NOMO-1 treated with DMSO at 0.1 percent for 48 hours (cell line): ENCODE results near the gene ZNF248.
A peak's percentile ranks its signal among the peaks of the same experiment; 100 is the strongest.

Source experiments
- DNase-seq: peaks from one replicate; lab custom pipeline; 2025; ENCODE audit not compliant: unreplicated experiment; lab: John Stamatoyannopoulos, UW

The ZNF248 gene

DNA sequence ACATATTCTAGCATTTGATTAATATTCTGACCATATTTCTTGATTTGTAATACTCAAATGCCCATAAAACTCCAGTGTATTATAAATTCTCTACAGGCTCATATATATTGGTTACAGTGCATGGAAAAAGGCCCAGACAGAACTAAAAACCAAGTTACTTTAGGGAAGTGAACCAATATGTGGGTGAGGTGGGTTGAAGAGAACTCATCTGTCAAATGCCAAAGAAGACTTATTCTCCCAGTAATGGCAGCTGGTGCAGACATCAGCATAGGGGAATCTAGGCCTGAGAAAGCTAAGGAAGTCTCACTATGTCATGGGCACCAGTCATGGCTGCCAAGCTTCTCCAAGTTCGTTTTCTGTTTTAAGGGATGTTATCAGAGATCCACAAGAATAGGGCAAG, 30.6 kb downstream of the ZNF248 start:
- DNase-seq = no peak

DNA sequence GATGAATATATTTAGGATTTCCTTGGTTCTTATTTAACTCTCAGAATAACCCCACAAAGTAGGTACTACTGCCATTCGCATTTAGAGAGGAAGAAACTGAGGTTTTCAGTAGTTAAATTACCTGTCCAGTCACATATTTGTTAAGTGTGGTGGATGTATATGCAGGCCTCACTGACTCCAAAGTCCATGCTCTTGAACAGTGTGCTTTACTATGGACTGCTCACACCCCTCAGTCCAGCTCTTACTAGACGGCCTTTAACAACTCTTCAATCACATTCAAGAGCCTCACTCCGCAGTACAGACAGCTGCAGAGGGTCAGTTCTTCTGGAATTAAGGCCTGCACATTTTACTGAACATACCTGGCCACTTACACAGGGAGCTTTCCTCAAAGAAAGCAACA, 36.2 kb downstream of the ZNF248 start:
- no peak for DNase-seq

GRCh38 chr10:37819797-37820196, 37.6 kb downstream of the ZNF248 start:
- DNase-seq = no peak

GRCh38 chr10:37816290-37816689, 41.1 kb downstream of the ZNF248 start:
- no peak for DNase-seq

- no peak for DNase-seq
These were observed 43.6 kb downstream of the ZNF248 start for GRCh38 chr10:37813763-37814162.

DNA sequence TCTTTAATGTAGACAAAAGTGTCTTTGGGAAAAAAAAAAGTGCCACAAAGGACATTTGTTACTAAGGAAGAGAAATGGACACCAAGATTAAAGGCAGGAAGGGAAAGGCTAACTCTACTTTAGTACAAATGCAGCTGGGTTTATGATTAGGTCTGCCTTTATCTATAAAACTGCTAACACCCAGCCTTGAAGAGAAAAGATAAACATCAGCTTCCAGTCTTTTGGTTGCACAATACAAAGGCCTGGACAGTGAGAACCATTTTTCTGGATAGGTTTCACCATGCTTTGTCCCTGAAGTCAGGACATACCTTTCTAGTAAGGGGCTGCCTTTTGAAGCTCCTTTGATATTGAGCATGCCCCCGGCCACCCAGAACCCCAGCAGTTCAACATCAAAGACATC, 45.1 kb downstream of the ZNF248 start:
- DNase-seq = no peak

DNA sequence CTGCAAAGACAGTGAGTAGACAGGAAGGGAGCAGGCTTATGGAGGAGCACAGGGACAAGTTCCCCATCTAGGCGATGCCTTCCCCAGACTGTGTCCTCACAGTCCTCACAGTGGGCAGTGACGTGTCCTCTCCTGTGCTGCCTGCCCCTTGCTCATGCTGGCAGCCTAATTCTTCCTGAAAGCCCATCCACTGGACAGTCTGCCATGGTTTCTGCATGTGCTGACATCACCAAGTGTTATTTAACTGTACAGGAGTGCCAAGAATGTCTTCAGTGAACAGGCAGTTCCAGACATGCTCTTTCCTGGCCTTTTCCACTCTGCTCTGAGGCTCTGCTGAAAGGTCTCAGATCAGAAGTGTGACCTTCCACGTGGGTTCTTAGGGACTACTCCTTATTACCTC, 54.1 kb downstream of the ZNF248 start:
- no peak for DNase-seq

DNA sequence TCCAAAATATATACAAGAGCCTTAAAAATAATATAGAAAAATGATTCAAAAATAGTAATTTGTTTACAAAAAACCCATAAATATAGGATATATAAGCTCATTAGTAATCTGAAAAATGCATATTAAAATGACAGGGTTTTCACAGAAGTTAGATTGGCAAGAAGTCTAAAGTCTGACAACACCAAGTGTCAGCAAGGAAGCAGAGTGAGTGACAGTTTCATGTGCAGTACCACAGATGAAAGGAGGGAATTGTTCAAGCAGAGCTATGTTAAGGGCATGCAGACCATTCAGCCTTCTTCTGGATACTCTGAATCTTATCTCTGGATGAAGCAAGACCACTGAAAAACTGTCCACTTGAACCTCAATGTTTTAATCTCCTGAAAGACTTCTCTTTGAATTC, 55.9 kb downstream of the ZNF248 start:
- DNase-seq = no peak

DNA sequence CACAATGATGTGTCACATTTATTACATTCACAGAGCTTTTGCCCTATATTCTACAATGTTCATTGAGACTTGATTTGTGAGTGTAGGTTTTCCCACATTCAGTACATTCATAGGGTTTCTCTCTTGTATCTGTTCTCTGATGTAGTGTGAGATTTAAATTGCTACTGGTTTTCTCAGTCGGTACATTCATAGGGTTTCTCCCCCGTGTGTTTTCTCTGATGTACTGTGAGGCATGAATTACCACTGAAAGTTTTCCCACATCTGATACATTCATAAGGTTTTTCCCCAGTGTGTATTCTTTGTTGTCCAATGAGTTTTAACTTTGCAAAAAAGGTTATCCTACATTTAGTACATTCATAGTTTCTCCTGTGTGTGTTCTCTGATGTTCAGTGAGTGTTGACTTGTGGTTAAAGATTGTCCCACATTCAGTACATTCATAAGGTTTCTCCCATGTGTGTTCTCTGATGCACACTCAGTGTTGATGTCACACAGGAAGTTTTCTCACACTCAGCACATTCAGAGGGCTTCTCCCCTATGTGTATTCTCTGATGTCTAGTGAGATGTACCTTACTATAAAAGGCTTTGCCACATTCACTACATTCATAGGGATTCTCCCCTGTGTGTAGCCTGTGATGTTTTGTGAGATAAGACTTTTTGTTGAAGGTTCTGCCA, 63.0 kb downstream of the ZNF248 start:
- DNase-seq = no peak

DNA sequence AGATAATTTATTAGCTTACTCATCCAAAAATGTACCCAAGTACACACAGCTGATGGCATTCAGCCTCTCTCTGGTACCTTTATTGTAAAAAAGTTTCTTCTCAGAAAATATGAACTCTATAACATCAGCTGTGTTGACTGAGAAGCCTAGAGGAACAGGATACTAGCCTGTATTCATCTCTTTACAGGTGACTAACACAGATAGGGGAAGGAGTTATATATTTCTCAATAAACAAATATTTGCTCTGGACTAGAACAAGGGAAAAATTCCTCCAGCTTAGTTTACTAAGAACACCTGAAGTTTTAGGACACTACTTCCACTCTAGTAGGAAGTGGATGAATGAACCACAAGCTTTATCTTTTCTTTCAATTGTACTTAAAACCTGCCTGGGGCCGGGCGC, 67.8 kb downstream of the ZNF248 start:
- no peak for DNase-seq

DNA sequence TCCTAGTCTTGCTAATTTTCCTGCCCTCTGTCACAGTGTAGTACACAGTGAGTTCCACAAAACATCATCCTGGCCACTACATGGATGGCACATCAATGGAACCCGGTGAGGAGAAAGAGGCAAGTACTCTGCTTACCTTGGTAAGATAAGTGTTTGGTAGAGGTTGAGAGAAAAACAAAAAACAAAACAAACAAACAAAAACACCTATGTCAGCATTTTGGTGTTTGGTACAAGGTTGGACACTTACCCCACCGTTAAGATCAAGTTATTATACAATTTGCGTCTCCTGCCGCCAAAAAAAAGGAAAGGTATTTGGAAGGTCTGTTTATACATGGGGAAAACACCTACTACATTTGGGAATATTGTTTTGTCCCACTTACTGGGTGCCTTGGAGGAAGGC, 72.7 kb downstream of the ZNF248 start:
- DNase-seq = no peak

DNA sequence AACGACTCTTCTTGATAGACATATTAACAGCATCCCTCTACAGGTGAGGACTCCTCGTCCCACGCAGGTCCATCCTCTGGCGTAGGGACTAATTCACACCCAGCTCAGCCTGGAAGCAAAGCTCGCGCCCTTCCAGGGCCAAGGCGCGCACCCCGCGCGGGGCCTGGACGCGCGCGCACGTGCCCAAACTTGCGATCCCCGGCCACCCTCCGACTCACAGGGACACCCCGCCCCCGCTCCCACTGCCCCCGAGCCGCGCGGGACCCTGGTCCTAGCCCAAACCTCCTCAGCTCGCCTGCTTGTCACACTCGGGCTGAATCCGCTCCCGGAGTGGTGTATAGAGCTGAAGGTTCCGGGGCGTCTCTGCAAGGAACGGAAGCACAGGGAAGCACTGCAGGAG, 76.9 kb downstream of the ZNF248 start:
- no peak for DNase-seq

DNA sequence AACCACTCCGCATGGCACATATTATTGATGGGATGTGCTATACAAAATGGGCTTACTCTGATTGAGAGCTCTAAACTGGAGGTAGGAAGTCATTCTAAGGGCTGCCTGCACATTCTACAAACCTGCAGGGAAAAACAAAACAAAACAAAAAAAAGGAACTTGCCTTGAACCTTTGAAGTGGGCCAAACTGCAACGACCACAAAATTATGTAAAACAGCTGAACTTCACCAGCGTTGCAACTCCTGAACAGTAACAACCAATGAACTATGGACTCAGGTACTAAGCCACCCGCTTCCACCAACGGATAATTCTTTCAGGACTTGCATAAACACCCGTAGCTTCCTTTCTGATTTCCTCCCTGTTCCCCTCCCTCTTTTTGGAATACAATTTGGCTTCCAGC, 80.4 kb downstream of the ZNF248 start:
- no peak for DNase-seq

DNA sequence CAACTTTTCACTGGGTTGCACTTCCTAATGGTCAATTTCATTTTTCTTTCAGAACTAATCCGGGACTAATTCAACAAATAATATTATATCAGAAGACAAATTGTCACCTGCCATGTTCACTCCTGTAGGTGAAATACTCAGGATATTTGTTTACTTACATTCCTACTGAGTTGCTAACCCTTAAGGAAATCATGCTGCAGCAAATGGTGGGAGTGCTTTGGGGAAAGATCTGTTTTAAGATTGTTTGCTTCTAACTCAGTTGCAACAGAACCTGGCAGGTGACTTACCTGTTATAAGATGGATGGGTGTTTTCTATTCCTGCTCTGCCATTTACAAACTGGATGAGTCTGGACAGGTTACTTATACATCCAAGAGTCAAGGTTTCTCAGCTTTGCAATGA, 81.8 kb downstream of the ZNF248 start:
- no peak for DNase-seq

DNA sequence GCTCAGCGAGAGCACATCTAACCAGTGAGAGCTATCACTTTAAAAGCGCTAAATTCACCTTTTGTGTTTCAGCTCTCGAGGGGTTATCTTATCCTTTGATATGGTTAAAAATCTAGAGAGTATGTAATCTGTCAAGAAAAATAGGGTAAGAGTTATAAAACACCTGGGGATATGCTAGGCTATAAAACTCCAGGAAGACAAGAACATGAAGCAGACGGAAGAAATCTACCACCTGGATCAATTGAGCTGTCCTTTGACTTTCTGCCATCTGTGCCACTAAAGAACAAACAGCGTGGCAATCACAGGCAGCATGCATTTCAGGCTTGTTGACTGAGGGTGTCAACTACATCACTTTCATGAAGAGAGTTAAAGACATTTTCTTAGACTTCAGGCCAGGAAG, 83.1 kb downstream of the ZNF248 start:
- no peak for DNase-seq

GRCh38 chr10:37765216-37765615, 92.2 kb downstream of the ZNF248 start:
- no peak for DNase-seq

DNA sequence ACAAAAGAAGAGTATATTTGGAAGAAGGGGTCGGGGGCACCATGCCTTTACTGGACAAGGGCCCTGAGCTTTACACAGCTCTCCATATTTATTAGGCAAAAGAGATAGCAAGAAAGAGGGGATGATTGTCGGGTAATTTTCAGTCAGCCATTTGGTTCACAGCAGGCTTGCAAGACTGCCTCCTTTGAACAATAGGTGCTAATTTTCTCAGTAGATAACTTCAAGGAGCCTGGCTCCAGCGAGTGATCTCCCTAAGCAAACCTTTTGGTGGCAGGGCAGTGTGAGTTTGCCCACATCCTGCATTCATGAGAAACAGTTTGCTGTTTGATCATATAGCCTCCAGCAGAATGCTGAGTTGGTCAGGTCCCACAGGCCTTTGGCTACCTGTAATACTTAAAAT, 94.3 kb downstream of the ZNF248 start:
- DNase-seq = no peak

GRCh38 chr10:37762287-37762686, 95.1 kb downstream of the ZNF248 start:
- no peak for DNase-seq

- no peak for DNase-seq
These were observed 96.6 kb downstream of the ZNF248 start for GRCh38 chr10:37760817-37761216.

DNA sequence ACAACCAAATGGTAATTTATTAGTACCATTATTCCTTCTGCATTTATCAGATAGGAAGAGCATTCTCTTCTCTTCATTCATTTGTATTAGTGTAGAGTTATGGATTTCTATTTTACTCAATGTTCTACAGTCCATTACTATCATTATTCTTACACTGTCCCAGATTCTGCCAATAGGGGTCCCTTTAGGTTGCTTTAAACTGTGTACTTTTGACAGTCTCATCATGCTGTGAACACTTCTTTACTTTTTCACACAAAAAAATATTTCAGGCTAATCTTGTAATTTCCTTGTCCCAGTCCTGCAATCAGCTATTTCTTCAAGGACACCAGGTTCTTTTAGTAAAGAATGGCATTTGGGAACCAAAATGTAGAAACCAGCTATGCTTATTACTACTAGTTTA, 99.3 kb downstream of the ZNF248 start:
- DNase-seq = no peak

DNA sequence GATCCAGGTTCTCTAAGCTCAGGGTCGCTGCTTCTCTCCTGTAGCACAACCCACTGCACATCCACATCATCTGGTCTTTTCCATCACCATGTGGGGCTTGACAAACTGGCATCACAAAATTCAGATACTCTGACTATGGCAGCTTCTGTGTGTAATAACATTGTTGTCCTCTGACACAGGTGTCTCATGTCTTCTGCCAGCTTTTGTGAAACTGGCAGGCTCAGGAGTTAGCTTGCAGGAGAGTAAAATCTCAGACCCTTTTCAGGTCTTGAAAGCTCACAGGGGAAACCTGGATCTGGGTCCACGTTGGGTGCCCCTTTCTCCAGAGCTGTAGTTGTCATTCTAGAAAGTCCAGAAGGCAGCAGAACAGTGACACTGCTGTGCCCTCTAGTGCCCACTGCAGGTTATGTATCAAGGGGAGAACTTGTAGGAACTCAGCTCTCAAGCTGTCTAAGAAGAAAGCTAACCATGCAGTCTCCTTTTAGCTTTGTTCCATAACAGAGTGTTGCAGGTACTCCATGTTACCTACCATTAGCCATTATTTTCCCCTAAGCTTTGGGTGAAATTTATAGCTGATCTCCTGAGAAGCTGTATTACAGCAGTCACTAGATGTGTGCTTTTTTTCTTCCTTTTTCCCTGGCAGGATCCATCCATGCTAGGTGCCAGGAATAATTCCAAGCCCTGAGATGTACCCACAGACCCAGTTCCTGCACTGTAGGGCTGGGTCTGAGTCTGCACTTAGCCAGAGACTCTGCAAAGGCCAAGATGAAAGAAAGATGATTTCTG, 102.7 kb downstream of the ZNF248 start:
- DNase-seq = peak; percentile 35

- DNase-seq = no peak
These were observed 105.0 kb downstream of the ZNF248 start for GRCh38 chr10:37752334-37752875.

- no peak for DNase-seq
These were observed 109.2 kb downstream of the ZNF248 start for GRCh38 chr10:37748170-37748569.
